GM12878 (cell line): ENCODE data around the gene THAP5. TPM values are rescaled to one million over a fixed set of nuclear protein-coding genes. Genes with fewer than 3 reads are reported as not detected.
A peak's percentile ranks its signal among the peaks of the same experiment; 100 is the strongest.

Source experiments
- CBFB ChIP-seq: IDR thresholded peaks from 2 replicates; pipeline ENCODE4 v1.6.1; 2016; ENCODE audit warnings: antibody characterized with exemption, low read depth
- CBX5 ChIP-seq: sonication (generic); IDR thresholded peaks from 2 replicates; pipeline ENCODE4 v1.6.1; 2016; ENCODE audit warnings: low read depth, moderate library complexity, mild to moderate bottlenecking, inconsistent platforms
- CHD4 ChIP-seq: fragments of 200-600 bp; sonication (generic); IDR thresholded peaks from 2 replicates; pipeline ENCODE4 v1.6.1; 2016; ENCODE audit warnings: mild to moderate bottlenecking
- E4F1 ChIP-seq: fragments of 450-650 bp; IDR thresholded peaks from 2 replicates; pipeline ENCODE4 v1.6.1; 2018; ENCODE audit warnings: borderline replicate concordance, mild to moderate bottlenecking; ENCODE audit not compliant: partially characterized antibody
- EGR1 ChIP-seq, 2 experiments: IDR thresholded peaks; 1 replicate in 1 of 2; 2 replicates in 1 of 2; pipeline ENCODE4 v1.6.1; 2011 to 2012; ENCODE audit warnings: low read depth in 2 of 2, low read length in 2 of 2, borderline replicate concordance in 1 of 2, mild to moderate bottlenecking in 1 of 2, moderate library complexity in 1 of 2
- ETV6 ChIP-seq, 2 experiments: fragments of 450-650 bp in 1 of 2; IDR thresholded peaks in 1 of 2; conservative IDR thresholded peaks in 1 of 2; 2 replicates each; pipeline ENCODE4 v1.6.1; 2014; ENCODE audit warnings: antibody characterized with exemption in 1 of 2, borderline replicate concordance in 1 of 2, low read depth in 1 of 2, mild to moderate bottlenecking in 1 of 2, moderate library complexity in 1 of 2
- FOS ChIP-seq: IDR thresholded peaks from 3 replicates; pipeline ENCODE4 v1.6.1; 2011; ENCODE audit warnings: borderline replicate concordance; ENCODE audit not compliant: insufficient read length; ENCODE audit errors: extremely low read depth
- FOXM1 ChIP-seq: IDR thresholded peaks from 2 replicates; pipeline ENCODE4 v1.6.1; 2012; ENCODE audit warnings: low read depth, mild to moderate bottlenecking, inconsistent platforms, low read length, moderate library complexity
- GABPA ChIP-seq: IDR thresholded peaks from 2 replicates; pipeline ENCODE4 v1.6.1; 2014; ENCODE audit warnings: antibody characterized with exemption, low read depth, mild to moderate bottlenecking, inconsistent platforms
- HDAC2 ChIP-seq: fragments of 200-600 bp; sonication (generic); IDR thresholded peaks from 2 replicates; pipeline ENCODE4 v1.6.1; 2017
- HDAC6 ChIP-seq: fragments of 200-600 bp; sonication (generic); IDR thresholded peaks from one replicate; pipeline ENCODE4 v1.8.0; 2017; ENCODE audit warnings: antibody characterized with exemption; ENCODE audit not compliant: unreplicated experiment
- HDGF ChIP-seq: fragments of 450-650 bp; IDR thresholded peaks from 2 replicates; pipeline ENCODE4 v1.6.1; 2016; ENCODE audit warnings: antibody characterized with exemption
- NFYB ChIP-seq: IDR thresholded peaks from 2 replicates; pipeline ENCODE4 v1.6.1; 2011; ENCODE audit warnings: low read depth, mild to moderate bottlenecking, low read length, improper control_type of control experiment, moderate library complexity; ENCODE audit not compliant: insufficient read depth
- PML ChIP-seq: IDR thresholded peaks from 2 replicates; pipeline ENCODE4 v1.6.1; 2012; ENCODE audit warnings: low read length, inconsistent platforms
- POU2F2 ChIP-seq: IDR thresholded peaks from 3 replicates; pipeline ENCODE4 v1.6.1; 2011; ENCODE audit warnings: low read depth, mild to moderate bottlenecking, low read length, borderline replicate concordance
- PRDM15 ChIP-seq: fragments of 450-650 bp; formaldehyde crosslinking; IDR thresholded peaks from 2 replicates; pipeline ENCODE4 v1.4.0; 2020; ENCODE audit warnings: mild to moderate bottlenecking, moderate library complexity
- SMARCA5 ChIP-seq: fragments of 450-650 bp; IDR thresholded peaks from 2 replicates; pipeline ENCODE4 v1.6.1; 2017; ENCODE audit warnings: mild to moderate bottlenecking
- TAF1 ChIP-seq: IDR thresholded peaks from 2 replicates; pipeline ENCODE4 v1.6.1; 2011; ENCODE audit warnings: mild to moderate bottlenecking, low read depth, low read length, borderline replicate concordance
- TBL1XR1 ChIP-seq: IDR thresholded peaks from 2 replicates; pipeline ENCODE4 v1.6.1; 2012; ENCODE audit warnings: low read depth, low read length, improper control_type of control experiment
- TCF12 ChIP-seq: IDR thresholded peaks from 2 replicates; pipeline ENCODE4 v1.6.1; 2011; ENCODE audit warnings: low read depth, mild to moderate bottlenecking, low read length
- TCF3 ChIP-seq: IDR thresholded peaks from 2 replicates; pipeline ENCODE4 v1.6.1; 2012; ENCODE audit warnings: low read depth, mild to moderate bottlenecking, low read length, borderline replicate concordance; ENCODE audit not compliant: insufficient read depth
- USF2 ChIP-seq: IDR thresholded peaks from 2 replicates; pipeline ENCODE4 v1.6.1; 2011; ENCODE audit warnings: low read depth, low read length, improper control_type of control experiment, borderline replicate concordance
- ZSCAN29 ChIP-seq: fragments of 450-650 bp; IDR thresholded peaks from 2 replicates; pipeline ENCODE4 v1.6.1; 2017; ENCODE audit warnings: mild to moderate bottlenecking, moderate library complexity
- polyA plus RNA-seq, 11 experiments: library from polyadenylated mRNA; depleted of rRNA in 4 of 11; unstranded in 6 of 11; stranded (reverse) in 5 of 11; fragments of >200 nt; fragmentation: Nextera tagmentation in 4 of 11; fragmentation: Illumina TruSeq in 1 of 11; extraction: Ambion mirVana in 4 of 11; extraction: Trizol in 1 of 11; gene quantifications; 1 replicate in 1 of 11; 2 replicates in 10 of 11; pipeline versions ENCODE4 v1.2.1 to v1.2.3, GENCODE V29; 2011 to 2016; ENCODE audit warnings: inconsistent platforms in 2 of 11, missing spikeins in 2 of 11, low read depth in 1 of 11
- total RNA-seq, 4 experiments: library from RNA; depleted of rRNA in 3 of 4; stranded (reverse); fragments of >200 nt in 3 of 4; fragmentation: Illumina TruSeq in 1 of 4; extraction: Trizol in 1 of 4; gene quantifications; 2 replicates each; pipeline versions ENCODE4 v1.2.1 to v1.2.3, GENCODE V29; 2013 to 2021

Gene THAP5
- total and polyA plus RNA-seq, 10 of the 15 experiments (the other 5 are each of a cell fraction or from before 2014, with no cell fraction given): 13.0 to 47.7 (median 24.2) TPM

- TF ChIP-seq E4F1 (peak; percentile 89), CHD4 (no peak), ETV6 (conservative IDR thresholded peaks at IDR 0.05 in 1 of 2, IDR thresholded peaks at IDR 0.05 in 1 of 2; ENCODE audit: borderline replicate concordance in 1 of 2, low read depth in 1 of 2) (peak in 1 of 2 experiments; percentile 53; a peak in 1 of 4 replicates), FOXM1 (no peak), HDAC2 (no peak), HDAC6 (peak; percentile 85), HDGF (peak; percentile 66; the same call in 1 of the 2 replicates), TCF12 (0 out of 2 replicates have a peak, but pooled peaks have one; percentile 2), CBFB (peak; percentile 70; the same call in 1 of the 2 replicates), TAF1 (peak; percentile 71), SMARCA5 (peak; percentile 84), NFYB (peak; percentile 72; the same call in 1 of the 2 replicates), PML (peak; percentile 68), FOS (peak; percentile 34), TCF3 (peak; percentile 53; the same call in 1 of the 2 replicates), PRDM15 (CRISPR knock-in tag) (no peak), ZSCAN29 (0 out of 2 replicates have a peak, but pooled peaks have one; percentile 10), GABPA (peak; percentile 91), EGR1 (IDR thresholded peaks at IDR 0.05; ENCODE audit: borderline replicate concordance in 1 of 2, low read depth in 2 of 2, low read length in 2 of 2) (peak in 1 of 2 experiments; percentile 25; a peak in 1 of 3 replicates), CBX5 (0 out of 2 replicates have a peak, but pooled peaks have one; percentile 26), USF2 (peak; percentile 96), TBL1XR1 (no peak), POU2F2 (peak; percentile 75; the same call in 2 of the 3 replicates)
Observed at GRCh38 chr7:108569381-108570145, at the start of gene THAP5, which contains the start of gene DNAJB9 (continued).
